ENCODE data around the gene MECP2.
"Not testable (repeated sequence)": the region's sequence is repeated elsewhere in the genome, so short reads cannot be mapped to it uniquely, and the experiment has no call there.

MECP2 gene

GRCh38 chrX:153993079-153993478 lies 104.4 kb downstream of the MECP2 start:
- no peak for DNase-seq (ENCODE audit: low read depth)

GRCh38 chrX:153992180-153992579 lies 105.3 kb downstream of the MECP2 start:
- no peak for DNase-seq (ENCODE audit: low read depth)

GRCh38 chrX:153991013-153991580 lies 106.4 kb downstream of the MECP2 start:
- no peak for DNase-seq (ENCODE audit: low read depth)

- DNase-seq (ENCODE audit: low read depth): no peak
Measured at GRCh38 chrX:153989973-153990655, 107.4 kb downstream of the MECP2 start.

- DNase-seq (ENCODE audit: low read depth): no peak
Measured at GRCh38 chrX:153988493-153988892, 109.0 kb downstream of the MECP2 start.

- no peak for DNase-seq (ENCODE audit: low read depth)
Measured at GRCh38 chrX:153984351-153985178, 113.0 kb downstream of the MECP2 start.

GRCh38 chrX:153983321-153983801 lies 114.2 kb downstream of the MECP2 start:
- no peak for DNase-seq (ENCODE audit: low read depth)

- DNase-seq (ENCODE audit: low read depth): no peak
Measured at GRCh38 chrX:153981771-153982533, 115.6 kb downstream of the MECP2 start.

- DNase-seq (ENCODE audit: low read depth): no peak
Measured at GRCh38 chrX:153981231-153981630, 116.3 kb downstream of the MECP2 start.

GRCh38 chrX:153980394-153980793 lies 117.1 kb downstream of the MECP2 start:
- DNase-seq (ENCODE audit: low read depth): not testable (repeated sequence)

GRCh38 chrX:153974726-153975286 lies 122.7 kb downstream of the MECP2 start:
- DNase-seq (ENCODE audit: low read depth): no peak

- DNase-seq (ENCODE audit: low read depth): no peak
Measured at GRCh38 chrX:153974003-153974725, 123.4 kb downstream of the MECP2 start.

- no peak for DNase-seq (ENCODE audit: low read depth)
Measured at GRCh38 chrX:153973127-153974002, 124.2 kb downstream of the MECP2 start.

GRCh38 chrX:153972368-153973126 lies 125.0 kb downstream of the MECP2 start, which contains the start of gene TMEM187:
TMEM187 (plus strand) TSS chrX:153972754; CDS start chrX:153982063, 9,309 bp downstream.
- peak; percentile 78 for DNase-seq (ENCODE audit: low read depth)

Measured in fibroblast of the conjunctiva (primary cell).